Activated CD8-positive, alpha-beta memory T cell treated with anti-CD3 and anti-CD28 coated beads, Interleukin-2, amount 50 U/mL, for 24 hours (primary cell): ENCODE results near the gene RTL9.

Source experiments
- DNase-seq: peaks from one replicate; pipeline ENCODE4 v3.0.0-alpha.2; 2020; ENCODE audit errors: extremely low read depth

Gene RTL9

DNA sequence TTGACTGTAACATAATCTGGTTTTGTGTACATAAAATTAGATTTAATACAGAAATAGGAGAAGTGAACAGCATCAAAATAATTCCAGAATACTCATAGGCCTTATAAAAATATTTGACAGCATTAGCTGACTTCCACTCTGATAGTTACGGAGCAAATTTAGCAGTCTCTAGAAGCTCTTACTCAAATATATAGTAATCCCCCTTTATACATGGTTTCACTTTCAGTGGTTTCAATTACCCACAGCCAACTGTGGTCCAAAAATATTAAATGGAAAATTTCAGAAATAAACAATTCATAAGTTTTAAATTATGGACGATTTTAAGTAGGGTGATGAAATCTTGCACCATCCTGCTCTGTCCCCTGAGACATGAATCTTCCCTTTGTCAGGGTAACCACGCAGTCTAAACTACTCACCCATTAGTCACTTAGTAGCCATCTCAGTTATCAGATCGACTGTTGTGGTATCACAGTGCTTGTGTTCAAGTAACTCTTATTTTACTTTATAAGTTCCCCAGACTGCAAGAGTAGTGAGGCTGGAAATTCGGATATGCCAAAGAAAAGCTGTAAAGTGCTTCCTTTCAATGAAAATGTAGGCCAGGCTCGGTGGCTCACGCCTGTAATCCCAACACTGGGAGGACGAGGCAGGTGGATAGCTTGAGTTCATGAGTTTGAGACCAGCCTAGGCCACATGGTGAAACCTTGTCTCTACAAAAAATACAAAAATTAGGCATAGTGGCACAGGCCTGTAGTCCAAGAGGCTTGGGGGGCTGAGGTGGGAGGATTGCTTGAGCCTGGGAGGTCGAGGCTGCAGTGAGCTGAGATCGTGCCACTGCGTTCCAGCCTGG lies 17.2 kb upstream of the RTL9 start:
- no peak for DNase-seq

DNA sequence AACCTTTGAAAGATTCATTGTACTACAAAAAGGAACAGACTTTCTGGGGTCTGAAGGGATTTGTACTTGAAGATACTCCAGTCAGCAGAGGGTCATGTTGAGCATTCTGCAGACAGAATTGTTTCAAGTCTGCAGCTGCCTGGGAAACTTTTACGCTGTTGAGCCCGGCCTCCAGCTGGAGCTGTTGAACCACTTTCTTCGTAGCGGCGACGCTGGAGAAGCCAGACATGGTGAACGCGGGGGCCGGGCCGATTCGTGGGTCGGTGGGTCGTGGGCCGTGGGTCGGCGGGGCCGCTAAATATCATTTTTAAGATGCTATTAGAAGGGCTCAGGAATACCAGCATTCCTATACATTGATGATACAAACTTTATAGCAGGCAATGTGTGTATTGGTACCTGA lies 12.0 kb upstream of the RTL9 start:
- no peak for DNase-seq

DNA sequence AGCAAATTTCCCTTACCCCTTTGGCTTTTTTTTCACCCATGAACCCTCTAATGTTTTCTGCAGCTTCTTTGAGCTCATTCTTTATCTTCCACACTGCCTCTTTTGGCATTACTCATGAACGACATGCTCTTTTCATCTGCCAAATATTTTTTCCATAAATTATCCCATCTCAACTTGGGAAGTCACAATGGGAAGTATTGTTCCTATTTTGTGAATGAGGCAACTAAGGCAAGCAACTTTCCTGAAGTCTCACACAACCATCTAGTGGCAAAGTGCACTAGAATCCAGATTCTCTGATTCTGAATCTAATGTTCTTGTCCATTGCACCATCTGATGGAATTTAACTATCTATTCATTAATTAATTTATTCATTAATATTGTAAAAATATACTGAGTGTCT lies 625 bp downstream of the RTL9 start:
- DNase-seq: no peak

DNA sequence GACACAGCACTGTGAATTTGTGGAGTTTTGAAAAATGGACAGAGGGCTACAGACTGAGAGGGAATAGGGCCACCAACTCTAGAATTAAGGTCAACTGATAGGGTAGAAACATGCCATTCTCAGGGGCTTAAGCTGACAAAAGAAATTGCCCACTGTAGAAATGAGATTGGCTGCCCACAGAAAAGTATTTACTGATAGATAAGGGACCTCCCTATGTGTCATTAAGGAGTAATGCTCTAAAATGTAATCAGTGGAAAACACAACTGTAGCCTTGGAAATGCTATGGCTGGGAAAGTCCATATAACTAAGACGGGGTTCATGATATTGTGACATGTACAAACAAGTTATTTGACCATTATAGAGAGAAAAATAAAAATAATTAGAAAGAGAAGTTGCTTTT lies 4.6 kb downstream of the RTL9 start:
- no peak for DNase-seq

DNA sequence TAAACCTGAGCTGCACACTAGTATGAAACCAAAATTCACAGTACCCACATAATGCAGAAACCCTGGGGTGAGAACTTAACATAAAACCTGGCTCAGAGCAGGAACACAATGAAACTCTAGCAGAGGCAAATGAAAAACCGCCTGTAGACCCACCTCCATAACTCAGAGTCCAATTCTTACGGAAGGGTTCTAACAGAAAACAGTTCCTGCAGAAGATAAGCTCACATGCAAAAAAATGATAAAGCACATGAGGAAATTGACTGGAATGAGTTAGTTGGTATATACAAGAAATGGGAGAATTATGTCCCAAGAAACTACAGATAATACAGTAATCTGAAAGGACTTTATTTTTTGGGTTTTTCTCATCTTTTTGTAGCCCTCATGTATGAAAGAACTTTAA lies 14.7 kb downstream of the RTL9 start:
- DNase-seq: no peak

DNA sequence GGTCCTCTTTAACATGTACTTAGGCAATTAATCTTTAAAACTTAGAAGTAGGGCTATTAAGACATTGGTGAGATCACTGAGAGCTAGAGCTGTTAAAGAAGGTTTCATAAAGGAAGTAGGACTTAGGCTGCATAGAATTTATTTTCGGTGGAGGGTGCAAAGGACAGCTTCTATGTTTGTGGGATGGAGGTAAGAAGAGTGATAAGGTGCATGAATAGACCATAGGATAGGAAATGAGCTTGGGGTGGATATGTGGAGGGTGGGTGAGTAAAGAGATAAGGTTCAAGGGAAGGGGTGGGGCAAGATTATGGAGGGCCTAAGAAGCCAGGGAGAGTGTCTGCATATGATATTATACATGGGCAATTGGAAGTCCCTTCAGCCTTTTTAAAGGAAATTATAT lies 15.9 kb downstream of the RTL9 start:
- no peak for DNase-seq

DNA sequence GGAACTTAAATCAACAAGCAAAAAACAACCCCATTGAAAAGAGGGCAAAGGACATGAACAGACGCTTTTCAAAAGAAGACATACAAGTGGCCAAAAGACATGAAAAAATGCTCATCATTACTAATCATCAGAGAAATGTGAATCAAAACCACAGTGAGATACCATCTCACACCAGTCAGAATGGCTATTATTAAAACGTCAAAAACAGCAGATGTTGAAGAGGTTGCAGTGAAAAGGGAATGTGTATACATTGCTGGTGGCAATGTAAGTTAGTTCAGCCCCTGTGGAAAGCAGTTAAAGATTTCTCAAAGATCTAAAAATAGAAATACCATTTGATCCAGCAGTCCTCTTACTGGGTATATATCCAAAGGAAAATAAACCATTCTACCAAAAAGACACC lies 22.6 kb downstream of the RTL9 start:
- DNase-seq: no peak

DNA sequence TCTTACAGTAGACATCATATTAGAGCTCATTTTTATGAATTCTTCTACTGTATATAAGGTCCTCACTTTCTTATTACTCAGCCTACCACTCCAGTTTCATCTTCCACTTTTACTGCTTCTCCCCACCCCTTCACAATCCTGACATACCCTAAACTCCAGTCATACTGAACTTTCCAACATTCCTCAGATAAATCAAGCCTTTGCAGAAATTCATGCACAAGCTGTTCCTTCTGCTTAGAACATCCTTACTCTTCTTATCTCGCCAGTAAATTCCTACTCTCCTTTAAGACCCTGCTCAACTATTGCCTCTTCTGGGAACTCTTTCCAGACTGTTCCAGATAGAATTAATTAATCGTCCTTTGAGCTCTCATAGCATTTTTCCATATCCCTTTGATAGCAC lies 24.8 kb downstream of the RTL9 start:
- no peak for DNase-seq

DNA sequence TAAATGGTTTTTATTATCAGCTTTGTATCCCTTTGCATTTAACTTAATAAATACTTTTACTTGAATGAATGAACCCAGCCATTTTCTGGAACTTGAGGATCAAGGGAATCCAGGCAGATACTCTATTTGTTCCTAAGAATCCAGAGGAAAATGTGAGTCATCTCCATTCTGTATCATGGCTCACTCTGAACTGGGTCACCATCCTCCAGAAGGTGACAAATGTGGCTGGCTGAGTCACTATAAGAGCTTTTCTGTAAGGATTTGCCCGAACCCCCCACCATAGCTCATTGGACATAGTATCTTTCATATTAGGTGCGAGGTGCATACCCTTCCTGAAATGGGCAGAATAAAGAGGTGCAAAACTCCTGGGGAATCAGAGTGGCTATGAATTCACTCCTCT lies 25.8 kb downstream of the RTL9 start:
- no peak for DNase-seq

DNA sequence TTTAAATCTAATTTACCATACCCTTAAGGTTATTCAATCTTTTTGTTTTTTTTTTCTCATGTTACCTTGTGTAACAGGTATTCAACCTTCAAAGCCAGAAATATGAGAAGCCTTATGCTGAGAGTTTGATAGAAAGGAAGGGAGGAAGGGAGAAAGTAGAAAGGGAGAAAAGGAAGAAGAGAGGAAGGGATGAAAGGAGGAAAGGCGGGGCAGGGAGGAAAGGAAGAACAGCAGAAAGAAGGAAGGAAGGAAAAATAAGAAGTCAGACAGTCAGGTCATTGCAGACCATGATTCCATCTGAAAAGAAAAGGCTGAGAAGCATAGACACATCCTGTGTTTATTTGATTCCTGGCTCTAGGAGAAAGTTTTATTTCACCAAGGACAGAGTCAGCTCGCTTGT lies 30.9 kb downstream of the RTL9 start:
- DNase-seq: no peak

DNA sequence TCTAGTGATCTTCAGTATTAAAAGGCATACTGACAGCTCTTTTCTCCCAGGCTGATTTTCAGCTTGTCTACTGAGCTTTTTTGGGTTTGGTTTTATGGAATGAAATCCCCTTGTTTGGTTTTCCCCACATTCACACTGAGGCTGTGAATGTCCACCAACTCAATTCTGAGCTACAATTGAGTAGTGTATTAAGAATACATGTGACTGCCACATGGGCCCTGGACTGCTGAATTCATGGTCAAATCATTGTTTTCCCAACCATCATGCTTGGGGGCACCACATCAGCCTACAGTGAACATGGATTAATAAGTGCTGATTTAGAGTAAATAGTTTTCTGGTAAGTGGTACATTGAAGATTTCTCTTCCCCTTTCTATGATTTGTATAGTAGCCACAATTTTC lies 32.4 kb downstream of the RTL9 start:
- DNase-seq: no peak

DNA sequence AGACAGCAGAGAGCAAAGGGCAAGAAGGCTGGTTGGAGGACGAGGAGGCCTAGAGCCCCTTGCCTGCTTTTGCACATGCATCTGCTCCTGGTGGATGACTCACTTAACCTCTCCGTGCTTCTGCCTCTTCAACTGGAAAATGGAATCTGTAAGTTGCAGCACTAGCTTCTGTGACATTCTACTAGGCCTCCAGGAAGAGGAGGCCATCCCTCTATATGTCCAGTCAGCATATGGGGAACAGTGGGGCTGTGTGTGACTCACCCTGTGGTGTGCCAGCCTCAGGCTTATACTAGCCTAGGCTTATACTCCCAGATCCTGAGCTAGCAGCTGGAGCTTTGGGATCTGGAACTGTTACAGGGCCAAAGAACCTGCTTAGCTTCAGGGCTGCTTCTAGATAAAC lies 36.0 kb downstream of the RTL9 start:
- DNase-seq: no peak

DNA sequence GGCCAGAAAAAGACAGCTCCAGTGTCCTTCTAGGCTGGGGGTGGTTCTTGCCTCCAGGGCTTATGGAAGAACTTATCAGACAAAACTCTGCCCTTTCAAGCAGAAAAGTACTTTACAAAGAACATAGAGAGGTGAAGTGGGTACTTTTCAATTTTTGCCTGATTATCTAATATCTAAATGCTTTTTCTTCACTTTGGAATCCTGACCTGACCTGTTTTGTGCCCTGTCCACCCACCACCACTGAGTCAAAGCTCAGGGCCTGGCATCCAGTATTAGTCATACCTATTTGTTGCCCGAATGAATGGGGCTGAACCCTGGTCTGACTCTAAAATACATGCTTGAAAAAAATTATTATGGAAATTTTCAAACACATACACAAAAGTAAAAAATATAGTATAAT lies 37.2 kb downstream of the RTL9 start:
- DNase-seq: no peak

DNA sequence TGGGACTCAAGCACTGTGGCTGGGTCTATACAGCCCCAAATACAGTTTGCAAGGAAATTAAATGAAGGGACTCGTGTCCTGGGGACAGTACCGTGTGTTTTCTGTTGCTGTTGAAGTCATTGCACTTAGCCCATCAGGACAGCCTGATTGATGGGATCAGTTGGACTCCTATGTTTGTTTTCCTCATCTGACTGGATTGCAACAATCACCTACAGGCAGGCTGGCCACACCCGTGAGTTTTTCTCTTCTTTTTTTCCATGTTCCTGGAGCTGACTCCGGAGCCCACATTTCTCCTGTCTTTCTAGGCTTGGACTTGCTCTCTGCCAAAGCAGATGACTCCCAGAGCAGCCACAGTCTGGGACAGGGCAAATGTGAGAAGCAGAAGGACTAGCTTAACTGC lies 38.1 kb downstream of the RTL9 start:
- no peak for DNase-seq

DNA sequence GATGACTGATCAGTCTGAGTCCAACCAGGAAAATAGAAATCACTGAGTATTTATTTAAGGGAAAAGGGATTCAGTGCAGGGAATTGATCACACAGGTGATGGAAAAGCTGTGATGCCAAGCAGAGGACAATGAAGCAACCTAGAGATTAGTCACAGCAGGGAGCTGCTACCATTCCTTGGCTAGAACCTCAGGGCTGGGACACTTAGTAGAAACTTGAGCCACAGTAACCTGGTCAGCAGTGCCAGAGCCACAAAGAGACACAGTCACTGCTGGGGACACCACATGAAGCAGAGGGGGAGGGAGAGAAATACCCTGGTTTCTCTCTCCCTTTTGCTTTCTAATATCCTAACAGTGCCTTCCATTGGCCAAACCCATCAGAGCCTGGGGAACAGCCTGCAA lies 38.7 kb downstream of the RTL9 start:
- no peak for DNase-seq

DNA sequence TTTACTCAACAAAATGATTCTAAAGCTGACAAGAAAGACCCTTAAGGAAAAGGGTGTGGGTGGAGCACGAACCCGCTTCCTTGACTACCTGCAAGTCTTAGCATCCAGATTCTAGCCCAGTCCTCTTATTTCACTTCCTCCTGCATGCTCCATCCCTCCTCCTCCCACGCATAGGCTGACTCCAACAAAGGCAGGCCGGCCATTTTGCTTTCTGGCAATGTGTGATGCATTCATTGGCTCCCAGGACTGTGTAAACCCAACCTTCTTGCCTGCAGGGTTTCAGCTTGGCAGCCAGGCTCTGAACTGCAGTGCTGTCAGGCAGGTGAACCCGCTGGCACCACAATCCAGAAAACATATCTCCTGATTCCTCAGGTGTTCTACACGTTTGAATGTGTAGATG lies 39.3 kb downstream of the RTL9 start:
- DNase-seq: no peak

DNA sequence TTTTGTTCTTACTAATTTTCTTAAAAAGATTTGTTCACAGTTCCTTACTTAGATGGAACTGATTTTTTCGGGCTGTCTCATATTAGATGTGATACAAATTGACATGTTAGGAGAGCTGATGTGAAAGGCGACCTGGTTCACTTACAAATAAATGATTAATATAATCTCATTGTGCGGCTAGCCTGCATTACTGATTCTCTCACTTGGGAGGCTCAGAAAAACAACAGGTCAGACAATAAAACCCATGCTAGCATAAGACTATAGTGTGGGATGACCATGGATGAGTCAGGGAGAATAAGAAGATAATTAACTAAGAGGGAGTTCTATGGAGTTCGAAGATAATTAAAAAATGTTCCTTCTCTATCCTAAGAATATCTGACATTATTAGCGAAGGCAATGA lies 40.8 kb downstream of the RTL9 start:
- no peak for DNase-seq

DNA sequence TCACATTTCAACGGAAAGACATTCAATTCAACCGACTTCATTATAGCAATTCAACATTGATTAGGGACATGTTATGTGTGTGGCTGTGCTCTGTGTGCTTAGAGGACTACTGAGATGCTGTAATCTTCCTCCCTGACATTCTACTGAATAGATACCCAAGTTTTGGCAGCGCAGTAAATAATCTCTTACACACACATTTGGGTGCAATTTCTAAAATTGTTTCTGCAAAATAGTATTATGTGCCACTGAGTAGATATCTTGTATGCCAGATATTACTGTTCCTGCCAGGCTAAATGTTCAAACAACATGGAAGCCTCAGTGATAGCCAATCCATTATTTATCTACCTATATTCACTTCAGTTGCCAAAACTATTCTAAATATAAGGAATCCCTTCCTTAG lies 41.3 kb downstream of the RTL9 start:
- no peak for DNase-seq

DNA sequence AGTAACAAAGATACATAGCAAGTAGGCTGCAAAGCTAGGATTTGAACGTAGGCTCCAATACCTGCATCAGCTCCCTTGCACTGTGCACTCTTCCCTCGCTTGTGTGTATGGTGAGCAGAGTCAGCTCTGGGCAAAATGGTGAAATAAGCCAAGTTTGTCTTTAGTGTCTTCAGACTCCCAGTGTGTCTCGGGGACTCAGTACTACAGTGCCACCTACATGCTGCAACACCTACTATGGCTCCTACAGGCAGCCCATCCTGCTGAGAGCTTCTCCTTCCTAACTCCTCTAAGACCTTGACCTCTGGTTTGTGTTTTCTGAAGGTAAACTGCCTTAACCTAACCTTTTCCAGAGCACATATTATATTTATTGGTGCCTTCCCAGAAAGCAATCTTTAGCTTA lies 42.5 kb downstream of the RTL9 start:
- no peak for DNase-seq

DNA sequence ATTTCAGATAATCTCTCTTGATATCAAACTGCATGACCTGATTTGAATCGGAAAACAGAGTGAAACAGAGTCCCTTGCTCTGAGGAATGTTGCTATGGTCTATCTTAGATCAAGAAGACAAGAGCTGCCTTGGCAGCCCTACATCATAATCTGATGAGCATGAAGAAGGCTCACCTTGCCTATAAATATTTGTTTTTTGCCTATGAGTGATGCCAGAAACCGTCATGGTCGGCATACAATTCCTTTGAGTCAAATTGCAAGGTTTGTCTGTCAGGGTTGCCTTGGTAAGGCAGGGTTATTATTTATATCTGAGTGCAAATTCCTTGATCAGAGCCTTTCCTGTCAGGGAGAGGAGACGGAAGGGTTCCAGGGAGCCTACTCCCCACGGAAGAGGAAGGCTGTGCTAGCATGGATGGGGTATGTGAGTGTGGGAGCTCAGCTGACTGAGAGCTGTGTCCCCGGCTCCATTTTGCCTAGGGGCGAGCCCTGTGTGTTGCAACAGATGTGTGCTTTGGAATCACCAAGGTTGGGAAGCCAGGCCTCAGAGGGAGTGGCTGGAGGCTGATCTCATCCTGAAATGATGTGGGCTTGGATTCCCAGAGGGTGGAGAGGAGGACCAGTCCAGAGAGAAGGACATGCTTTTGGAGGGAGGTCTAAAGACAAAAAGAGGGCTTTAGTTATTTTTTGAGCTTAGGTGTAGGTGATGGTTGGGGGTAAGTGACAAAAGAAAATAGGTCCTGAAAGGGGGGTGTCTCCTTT lies 43.6 kb downstream of the RTL9 start:
- DNase-seq: no peak

DNA sequence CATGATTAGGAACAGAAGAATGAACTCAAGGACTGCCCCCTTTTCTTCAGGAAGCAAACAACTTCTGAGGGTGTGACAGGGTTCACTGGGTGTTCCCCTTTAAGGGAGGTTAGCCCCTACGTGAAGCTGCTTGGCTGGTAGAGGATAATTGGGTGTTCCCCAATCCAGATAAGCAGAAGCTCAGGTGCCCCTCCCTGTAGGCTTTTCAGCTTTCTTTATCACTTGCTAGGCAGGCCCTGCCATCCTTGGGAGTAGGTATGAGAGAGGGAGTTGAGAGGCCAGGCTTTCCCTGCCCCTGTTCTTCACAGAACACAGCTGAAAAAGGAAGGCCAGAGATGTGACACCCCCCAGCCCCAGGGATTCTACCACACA lies 44.2 kb downstream of the RTL9 start:
- no peak for DNase-seq

DNA sequence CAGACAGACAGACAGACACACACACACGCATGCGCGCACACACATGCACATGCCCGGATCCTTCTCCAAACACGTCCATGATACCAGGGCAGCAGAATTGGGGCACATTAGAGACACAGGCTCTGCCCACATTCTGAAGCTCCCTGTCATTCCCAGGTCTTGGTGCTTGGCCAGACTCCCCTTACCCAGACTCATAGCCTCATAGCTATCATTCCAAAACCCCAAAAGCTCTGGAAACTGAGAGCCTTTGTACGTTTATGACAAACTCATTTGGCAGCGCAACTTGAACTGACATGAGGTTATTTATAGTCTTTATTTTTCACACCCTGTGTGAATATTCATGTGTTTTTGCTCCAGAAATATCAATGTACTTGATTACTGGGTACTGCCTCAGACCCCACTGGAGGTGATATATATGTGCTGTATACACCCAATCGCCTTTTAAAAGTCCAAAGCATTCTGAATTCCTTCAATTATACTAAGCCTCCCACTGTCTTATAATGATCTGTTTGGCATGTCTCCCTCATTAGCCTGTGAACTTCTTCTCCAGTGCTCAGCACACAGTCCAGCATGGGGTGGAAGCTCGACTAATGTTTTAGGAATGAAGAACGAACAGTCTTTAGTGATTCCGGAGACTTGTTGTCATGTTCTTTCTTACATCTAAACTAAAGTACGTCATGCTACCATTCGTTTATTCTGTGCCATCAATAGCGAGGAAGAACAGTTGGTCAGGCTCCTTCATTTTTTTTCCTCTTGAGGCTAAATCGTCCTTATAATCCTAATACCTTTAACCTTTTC lies 45.0 kb downstream of the RTL9 start:
- DNase-seq: no peak

DNA sequence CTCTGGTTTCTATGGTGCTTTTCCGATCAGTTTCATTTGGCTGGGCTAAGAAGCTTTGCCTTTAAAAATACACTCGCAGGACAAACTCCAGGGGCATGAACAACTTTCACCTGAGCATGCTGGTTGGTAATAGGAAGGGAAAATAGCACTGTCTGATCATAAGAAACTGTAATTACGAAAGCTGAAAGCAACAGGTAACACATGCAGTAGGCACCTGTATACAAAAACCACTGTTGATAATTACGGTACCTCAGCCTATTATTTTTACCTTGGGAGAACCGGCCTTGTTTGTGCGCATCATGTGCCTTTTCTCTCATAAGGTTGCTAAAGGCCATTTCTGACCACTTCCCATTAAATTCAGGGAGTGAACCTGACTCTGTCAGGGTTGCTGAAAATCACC lies 45.7 kb downstream of the RTL9 start:
- no peak for DNase-seq
